Measurements from ENCODE around the gene WASF2. TPM values are rescaled to one million over a fixed set of nuclear protein-coding genes. Genes with fewer than 3 reads are reported as not detected.
"Not testable (repeated sequence)": the region's sequence is repeated elsewhere in the genome, so short reads cannot be mapped to it uniquely, and the experiment has no call there.

Gene WASF2
- total RNA-seq, 1 donor from 2014 or later: 59.1 TPM

DNA sequence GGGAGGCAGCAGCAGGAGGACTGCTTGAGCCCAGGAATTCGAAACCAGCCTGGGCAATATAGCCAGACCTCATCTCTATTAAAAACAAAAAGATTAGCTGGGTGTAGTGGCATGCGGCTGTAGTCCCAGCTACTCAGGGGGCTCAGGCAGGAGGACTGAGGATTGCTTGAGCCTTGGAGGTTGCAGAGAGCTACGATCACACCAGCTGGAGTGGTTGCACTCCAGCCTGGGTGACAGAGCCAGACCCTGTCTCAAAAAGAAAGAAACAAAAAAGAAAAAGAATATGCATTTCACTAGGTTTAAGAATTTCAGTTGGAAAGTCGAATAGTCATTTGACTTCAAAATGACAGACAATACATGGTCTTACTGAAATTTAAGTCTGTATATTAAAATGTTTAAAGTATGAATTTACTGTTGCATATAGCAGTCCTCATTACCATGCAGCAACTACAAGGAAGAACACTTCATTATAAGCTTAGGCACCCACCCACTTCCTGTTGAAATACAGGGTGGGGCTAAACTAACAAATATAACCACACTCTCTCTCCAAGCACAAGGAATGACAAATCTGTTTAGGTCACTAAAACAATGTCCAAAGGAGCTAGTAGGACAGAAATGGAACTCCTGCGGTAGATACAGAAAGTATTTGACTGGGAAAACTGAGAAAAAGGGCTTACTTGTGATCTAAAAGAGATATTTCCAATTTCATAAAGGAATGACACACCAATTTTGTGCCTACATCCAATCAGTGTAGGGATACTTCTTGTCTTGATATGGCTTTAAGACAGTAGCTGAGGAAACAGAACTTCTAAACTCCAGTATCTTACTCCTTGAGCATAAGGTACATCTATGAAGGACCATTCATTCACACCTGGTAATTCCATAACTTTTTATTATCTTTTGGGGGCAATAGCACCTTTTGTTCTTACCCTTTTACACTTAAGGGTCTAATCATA is 53.5 kb downstream of the WASF2 start:
- DNase-seq (no peak), ATAC-seq (peak; percentile 78)
- intact Hi-C loops (cut with micrococcal nuclease): loop anchor here (10.0 kb wide), 1 partner anchor 48 kb away; no protein-coding TSS in a partner anchor

DNA sequence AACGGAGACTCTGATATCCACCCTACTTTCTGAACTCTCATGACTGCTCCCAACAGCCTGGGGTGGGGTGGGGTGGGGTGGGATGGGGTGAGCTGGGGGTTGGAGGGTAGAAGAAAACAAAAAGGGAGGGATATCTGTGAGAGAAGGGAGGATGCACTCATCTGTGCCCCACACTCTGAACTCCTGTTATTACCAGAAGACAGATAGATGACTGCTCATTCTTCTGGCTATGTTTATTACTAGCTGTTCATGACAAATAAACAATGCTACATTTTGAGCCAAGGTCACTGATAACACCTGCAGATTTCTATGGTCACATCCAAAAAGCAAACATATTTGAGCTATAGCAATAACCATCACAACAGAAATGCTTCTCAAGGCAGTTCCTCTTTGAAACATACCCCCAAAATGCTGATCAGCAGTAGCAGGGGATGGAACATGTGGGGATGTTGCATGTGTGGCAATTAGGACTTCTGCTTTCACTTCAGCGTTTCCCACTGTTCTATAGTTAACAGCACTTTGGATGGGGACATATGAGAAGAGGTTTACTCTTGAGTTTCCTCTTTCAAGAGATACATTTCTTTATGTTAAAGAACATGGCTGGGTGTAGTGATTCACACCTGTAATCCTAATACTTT is 54.3 kb downstream of the WASF2 start:
- DNase-seq (no peak), ATAC-seq (peak; percentile 59)
- intact Hi-C loops (cut with micrococcal nuclease): loop anchor here (10.0 kb wide), 1 partner anchor 49 kb away; no protein-coding TSS in a partner anchor

DNA sequence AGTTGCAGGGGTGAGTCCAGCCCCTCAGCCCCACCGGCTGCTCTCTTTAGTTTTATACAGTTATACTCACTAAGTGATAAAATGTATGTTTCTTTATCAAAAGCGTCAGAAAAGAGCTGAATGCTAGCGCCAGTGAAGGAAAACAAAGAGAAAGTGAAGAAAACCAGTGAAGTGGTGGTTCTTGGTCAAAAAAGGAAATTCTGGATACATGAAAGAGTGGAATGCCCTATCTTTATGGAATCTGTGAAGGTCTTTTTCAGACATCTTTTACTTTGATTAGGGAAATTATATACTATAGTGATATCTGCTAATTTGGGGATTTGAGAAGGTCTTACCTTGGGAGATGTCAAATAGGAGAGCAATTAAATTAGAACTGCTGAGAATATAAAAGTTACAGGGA is 56.3 kb downstream of the WASF2 start:
- ATAC-seq (no peak), DNase-seq (no peak)
- intact Hi-C loops (cut with micrococcal nuclease): loop anchor here (10.0 kb wide), 1 partner anchor 51 kb away; no protein-coding TSS in a partner anchor

DNA sequence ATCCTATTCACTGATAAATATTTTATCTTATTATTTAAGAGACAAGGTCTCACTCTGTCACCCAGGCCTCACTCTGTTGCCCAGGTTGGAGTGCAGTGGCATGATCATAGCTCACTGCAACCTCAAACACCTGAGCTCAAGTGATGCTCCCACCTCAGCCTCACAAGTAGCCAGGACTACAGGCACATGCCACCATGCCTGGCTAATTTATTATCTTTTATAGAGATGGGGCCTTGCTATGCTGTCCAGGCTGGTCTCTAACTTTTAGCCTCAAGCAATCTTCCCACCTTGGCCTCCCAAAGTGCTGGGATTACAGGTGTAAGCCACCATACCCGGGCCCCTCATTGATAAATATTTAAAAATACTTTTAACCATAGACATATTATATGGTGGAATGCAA is 57.2 kb downstream of the WASF2 start:
- intact Hi-C loops (cut with micrococcal nuclease): loop anchor here (10.0 kb wide), 1 partner anchor 52 kb away; no protein-coding TSS in a partner anchor
- not testable (repeated sequence) for DNase-seq, ATAC-seq

DNA sequence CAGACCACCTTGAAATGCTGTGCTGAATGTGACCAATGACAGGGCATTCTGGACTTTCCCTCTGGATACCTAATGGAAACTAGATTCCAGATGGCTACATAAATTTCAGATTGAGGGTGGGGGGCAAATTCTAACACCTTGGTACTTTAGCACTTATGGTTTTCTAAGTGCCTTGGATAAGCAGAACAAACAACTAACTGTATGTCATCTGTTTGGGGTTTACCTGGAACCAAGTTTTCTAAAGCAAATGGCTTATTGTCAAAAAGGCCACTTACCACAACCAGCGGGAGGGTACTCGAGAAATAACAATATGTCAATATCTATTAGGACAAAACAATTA is 58.4 kb downstream of the WASF2 start:
- DNase-seq (no peak), ATAC-seq (no peak)
- intact Hi-C loops (cut with micrococcal nuclease): loop anchor here (10.0 kb wide), 1 partner anchor 53 kb away; no protein-coding TSS in a partner anchor

DNA sequence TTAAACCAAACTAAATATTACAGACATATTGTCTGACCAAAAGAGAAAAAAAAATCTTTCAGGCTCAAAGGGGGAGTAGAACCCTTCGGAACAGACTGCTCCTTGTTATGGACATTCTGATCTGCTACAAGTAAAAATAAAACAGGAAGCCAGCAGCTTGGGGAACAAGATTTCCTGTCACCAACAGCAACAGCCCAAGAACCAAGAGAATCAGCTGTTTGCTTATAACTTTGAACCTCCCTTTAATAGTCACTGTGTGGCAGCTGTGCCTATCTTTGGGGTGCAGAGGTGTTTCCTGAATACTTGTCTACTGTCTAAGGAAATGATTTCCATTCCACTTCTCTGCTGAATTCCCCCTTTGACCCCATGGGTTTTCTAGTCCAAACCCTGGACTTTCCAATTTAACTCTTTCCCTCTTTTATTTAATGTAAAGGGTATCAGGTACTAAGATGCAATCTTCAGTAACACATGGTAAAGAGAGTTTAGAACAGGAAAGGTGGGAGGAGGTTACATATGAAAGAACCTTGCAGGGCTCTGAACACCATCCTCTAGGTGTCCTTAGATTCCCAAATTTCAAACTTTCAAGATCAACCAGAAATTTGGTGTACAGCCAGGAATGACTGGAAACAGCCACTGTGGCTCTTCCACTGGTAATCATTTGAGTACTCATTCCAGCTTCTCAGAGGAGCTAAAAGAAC is 58.9 kb downstream of the WASF2 start:
- ATAC-seq (peak; percentile 54), DNase-seq (no peak)
- intact Hi-C loops (cut with micrococcal nuclease): loop anchor here (10.0 kb wide), 1 partner anchor 54 kb away; no protein-coding TSS in a partner anchor

DNA sequence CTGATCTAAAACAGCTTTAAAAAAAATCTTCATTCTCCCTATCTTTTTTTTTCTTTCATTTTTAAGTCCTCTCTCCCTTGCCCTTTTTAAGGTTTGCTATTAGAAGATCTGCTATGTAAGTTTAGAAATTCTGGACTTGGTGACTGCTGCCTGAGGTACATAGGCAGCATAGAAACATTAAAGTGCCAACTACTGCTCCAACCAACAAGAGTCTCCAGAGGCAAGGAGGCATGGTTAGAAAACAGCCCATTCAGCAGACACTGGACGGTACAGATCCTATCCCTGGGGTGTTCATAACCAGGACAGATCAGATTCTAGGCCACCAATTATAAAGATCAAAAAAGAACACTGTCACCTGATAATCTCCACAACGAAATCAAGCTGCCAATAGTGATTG is 60.9 kb downstream of the WASF2 start:
- peak; percentile 16 for ATAC-seq
- intact Hi-C loops (cut with micrococcal nuclease): no loop called here
- no peak for DNase-seq

DNA sequence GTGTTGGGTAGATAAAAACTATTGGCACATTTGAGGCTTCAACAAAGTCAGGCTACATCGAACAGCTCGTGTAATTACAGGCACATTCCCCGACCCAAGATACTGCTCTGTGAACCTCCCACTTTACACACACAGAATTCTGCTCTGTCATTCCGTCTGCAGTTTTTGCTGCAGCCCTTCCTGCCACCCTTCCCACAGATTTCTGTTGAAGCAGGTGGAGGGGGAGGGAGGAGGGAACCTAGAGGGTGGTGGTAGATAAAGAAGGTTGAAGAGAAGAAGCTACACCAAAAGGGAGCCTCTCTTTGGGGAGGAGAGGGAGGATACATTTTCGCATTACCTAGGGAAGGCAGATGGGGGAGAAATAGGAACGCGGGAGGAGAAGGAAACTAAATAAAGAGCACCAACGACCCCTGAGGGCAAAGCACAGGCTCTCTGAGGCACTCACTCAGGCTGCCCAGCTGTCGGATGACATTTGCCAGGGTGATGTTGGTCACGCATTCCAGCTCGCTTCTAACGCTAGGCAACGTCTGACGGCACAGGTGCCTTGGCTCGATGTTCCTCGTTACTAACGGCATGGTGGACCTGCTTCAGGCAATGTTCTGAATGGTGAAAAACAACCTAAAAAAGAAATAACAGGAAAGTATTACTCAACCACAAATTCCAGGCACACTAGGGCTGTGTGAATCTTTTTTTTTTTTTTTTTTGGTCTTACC is 61.5 kb downstream of the WASF2 start:
- DNase-seq (peak; percentile 69), ATAC-seq (peak; percentile 76)
- intact Hi-C loops (cut with micrococcal nuclease): no loop called here

DNA sequence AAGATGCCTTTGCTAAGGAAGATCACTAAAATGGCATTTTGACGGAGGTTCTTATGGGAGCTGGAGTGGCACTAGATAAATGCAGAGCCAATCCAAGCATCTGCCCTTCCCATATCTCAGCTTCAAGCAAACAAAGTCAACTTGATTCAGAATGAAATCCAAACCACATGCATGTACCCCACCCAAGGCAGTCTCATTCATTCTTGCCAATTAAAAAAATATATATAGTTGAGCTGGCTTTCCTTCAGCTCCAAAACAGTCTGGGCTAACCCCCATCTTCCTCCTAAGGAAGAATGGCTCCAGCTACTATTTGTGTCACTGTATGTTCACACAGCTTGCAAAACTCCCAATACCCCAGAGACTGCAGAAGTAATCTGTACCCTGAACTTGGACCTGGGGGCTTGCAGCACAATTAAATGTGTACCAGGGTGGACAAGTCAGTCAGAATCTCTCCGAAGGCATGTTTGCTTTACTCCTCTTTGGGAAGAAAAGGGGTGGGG is 62.1 kb downstream of the WASF2 start:
- ATAC-seq: peak; percentile 6
- no peak for DNase-seq
- intact Hi-C loops (cut with micrococcal nuclease): no loop called here

DNA sequence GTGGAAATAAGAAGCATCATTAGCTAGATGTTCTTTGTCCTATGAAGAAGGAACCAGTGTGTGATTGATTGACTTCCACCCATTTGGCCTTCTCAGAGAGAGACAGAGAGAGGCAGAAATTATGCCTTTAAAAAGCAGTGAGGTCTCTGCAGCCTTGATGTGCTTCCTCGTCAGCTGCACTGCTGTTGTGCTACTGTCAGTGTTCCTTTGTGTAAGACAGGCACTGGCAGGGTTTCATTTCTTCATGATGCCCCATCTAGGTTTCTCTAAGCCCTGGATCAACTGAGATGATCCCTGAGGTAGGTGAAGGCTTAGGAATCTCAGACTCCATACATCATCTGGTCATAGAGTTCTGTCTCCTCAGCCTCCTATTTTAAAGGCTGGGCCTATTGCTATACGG is 62.6 kb downstream of the WASF2 start:
- intact Hi-C loops (cut with micrococcal nuclease): no loop called here
- ATAC-seq (peak; percentile 1), DNase-seq (no peak)

DNA sequence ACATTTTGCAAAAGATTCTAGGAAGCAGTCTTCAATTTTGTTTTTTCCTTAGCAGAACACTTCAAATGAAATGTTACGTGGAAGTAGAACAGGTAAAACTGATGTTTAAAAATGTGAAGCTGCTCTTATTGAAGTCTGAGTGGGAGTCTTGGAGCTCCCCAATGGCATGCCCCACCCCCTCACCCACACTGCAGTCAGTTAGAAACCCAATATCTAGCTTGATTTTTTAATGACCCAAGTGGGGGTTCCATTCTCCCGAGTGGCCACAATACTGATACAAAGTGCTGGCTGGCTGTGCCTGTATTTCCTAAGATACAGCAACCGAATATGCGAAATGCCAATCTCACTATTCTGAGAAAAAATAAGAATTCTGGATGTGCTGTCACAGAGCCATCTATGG is 66.3 kb downstream of the WASF2 start:
- intact Hi-C loops (cut with micrococcal nuclease): no loop called here
- no peak for DNase-seq
- no peak for ATAC-seq

DNA sequence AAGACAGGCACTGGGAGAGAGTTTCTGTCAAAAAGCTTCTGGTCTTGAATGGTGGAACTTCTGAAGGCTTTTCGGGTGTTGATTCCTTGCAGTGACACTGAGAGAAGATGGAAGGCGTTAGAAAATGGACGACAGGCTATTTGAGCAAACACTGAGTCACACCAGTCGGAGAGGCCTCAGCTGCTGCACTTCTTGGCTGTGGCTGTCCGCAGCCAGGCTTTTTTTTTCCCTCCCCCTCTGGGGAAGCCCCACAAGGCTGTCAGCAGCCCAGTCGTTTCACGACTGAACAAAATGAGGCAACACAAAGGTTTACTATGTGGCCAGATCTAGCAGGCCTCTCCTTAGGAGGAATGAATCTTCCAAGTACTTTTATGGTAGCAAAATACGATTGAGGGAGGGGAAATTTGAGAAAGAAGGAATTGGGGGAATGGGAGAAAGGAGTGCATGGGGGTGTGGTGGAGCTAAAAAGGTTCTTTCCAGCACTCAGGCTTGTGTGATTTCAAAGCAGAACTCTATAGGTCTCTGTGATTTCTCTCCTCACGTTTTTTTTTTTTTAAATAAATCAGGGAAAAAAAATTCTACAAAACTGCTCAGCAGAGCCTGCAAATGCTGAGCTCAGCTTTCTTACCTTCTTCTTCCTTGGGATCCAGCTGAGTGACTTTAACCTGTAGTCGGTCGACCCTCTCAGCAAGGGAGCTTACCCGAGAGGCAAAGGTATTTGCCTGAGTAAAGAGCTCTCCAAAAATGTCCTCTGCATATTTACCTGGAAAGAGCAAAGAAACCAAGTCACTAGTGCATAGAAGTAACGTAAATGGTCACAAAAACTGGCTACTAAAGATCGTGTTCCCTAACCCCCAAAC is 71.4 kb downstream of the WASF2 start:
- intact Hi-C loops (cut with micrococcal nuclease): no loop called here
- ATAC-seq (peak; percentile 92), DNase-seq (peak; percentile 69)

DNA sequence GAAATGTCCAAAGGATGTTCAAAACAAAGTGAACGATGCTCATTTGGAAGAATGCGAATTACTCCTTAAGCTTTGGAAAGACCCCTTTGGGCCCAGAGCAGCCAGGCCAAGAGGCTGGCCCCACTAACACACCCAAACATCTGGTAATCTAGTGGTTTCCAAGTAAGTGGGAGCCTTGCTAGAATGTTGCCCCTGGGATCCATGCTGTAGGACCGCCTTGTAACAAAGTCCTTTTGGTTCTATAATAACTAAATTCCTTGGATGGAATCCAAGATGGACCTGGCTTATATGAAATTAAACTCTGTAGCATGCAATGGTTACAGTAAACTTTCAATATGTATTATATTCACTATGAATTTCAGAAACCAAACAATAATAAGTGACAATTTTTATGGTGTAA is 72.3 kb downstream of the WASF2 start:
- ATAC-seq (no peak), DNase-seq (no peak)
- intact Hi-C loops (cut with micrococcal nuclease): no loop called here

DNA sequence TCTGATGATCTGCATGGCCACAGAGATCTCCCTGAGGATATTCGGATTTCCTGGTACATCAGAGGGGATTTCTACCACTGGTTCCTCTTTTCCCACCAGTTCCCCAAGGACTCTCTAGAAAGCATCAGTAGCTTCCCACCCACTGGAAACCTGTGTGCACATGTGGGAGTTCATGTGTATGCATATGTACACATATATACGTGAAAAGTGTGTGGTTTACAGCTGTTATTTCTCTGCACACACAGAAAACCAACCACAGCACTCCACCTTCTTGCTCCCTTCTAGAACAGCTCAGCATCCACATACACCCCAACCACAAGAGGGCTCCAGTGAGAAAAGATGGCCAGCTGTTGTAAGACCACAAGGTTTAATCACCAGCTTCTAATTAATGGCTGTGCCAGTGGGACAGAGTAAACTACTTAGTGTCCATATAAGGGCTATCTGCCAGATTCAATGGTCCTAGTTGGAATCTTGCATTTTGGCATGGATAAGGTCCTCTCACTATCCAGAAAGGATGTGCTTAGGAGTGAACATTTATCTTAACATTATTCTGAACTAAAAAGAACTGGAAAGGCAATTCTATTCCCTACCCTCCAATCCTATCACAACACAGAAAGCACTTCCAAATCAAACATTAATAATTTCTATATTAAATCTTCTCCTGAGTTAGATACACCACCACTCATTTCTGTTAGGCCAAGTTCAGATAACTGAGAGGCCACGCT is 73.4 kb downstream of the WASF2 start:
- DNase-seq: no peak
- intact Hi-C loops (cut with micrococcal nuclease): no loop called here
- peak; percentile 33 for ATAC-seq

DNA sequence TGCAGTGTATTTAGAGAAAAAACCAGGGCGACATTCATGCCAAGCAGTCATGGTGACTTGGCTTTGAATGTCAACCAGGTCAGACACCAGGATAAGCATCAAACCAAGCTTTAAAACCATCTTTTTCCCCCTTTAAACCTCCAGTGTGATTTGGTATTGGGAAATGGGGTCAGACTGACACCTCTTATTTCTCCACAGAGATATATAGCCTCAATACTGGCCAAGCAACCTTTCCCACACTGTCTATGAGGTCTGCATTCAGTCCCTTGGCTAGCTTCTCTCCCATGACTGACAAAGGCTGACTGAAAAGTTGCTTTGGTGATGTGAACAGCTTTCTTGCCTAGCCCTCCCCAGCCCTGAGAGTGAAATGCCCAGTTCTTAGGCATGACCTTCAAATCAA is 75.9 kb downstream of the WASF2 start:
- DNase-seq (no peak), ATAC-seq (no peak)
- intact Hi-C loops (cut with micrococcal nuclease): no loop called here

DNA sequence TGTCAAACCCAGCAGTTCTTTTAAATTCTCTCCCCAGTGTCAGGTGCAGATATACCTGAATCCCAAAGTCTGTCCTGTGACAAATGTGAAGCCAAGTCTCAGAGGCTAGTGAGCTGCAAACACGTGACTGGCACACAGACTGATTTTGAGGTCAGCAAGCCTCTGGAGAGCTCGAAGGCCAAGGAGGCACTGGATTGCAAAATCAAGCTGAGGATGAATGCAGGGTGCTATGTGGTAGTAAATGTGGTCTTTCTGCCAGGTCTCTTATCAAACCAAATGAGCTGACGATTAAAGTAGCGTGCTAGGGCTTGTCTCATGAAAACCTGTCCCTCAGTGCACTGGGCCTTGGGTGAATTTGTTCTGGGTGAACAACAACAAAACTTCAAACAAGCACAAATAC is 77.0 kb downstream of the WASF2 start:
- DNase-seq (no peak), ATAC-seq (peak; percentile 76)
- intact Hi-C loops (cut with micrococcal nuclease): no loop called here

DNA sequence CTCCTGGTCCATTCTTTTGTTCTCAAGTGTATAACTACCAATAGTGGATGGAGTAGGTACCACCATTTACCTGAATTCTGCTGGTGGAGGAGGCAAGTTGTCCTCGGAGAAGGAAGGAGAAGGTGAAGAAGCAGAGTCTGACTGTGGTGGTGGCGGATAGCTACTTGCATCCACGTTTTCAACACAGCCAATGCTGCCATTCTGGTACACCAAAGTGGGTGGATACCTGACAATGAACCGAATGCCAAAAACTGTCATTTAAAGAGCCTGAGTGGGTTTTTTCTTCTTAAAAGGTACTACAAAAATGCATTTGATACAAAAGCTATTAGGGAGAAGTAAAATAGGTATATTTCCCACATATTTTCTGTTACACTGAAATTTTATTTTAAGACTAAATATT is 77.5 kb downstream of the WASF2 start:
- intact Hi-C loops (cut with micrococcal nuclease): no loop called here
- DNase-seq: no peak
- ATAC-seq: no peak
